ENCODE data around the gene HSPA12B. TPM values are rescaled to one million over a fixed set of nuclear protein-coding genes. Genes with fewer than 3 reads are reported as not detected.

The HSPA12B gene
- total RNA-seq, 2 donors from 2014 or later, result 3.9 to 9.4 TPM

DNA sequence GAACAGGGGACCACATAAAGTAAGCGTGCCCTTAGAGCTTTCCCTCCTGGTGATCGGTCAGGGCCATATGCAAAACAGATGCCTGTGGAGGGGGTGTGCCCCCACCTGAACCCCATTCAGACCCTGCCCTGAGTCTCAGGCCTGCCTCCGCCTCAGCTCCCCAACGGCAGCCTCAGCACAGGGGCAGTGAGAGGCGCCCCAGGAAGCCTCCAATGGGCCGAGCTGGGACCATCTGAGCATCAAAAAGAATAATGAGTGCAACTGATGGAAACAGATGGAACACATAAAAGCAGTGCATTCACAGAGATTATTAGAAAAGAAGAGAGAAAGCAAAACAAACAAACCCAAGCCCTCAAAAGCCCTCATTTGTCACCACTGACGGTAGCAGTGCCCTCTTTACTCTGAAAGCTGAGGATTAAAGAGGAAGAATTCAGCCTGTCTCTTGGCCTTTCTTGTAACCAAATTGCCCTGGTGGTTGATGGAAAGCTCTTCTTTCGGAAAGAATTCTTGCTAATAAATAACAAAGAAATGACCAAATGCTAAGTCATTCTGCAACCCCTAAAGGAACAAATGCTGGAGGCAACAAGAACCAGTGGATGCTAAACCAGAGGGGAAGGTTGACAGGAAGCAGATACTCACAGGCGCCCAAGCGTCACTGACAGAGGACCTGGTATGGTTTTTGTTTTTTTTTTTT is 28.3 kb downstream of the HSPA12B start:
- 61% methylated on average over 10 of the region's 10 CpGs for WGBS
- H3K4me1 ChIP-seq (replicated peaks), result no peaks in the 10 kb centered on the region

DNA sequence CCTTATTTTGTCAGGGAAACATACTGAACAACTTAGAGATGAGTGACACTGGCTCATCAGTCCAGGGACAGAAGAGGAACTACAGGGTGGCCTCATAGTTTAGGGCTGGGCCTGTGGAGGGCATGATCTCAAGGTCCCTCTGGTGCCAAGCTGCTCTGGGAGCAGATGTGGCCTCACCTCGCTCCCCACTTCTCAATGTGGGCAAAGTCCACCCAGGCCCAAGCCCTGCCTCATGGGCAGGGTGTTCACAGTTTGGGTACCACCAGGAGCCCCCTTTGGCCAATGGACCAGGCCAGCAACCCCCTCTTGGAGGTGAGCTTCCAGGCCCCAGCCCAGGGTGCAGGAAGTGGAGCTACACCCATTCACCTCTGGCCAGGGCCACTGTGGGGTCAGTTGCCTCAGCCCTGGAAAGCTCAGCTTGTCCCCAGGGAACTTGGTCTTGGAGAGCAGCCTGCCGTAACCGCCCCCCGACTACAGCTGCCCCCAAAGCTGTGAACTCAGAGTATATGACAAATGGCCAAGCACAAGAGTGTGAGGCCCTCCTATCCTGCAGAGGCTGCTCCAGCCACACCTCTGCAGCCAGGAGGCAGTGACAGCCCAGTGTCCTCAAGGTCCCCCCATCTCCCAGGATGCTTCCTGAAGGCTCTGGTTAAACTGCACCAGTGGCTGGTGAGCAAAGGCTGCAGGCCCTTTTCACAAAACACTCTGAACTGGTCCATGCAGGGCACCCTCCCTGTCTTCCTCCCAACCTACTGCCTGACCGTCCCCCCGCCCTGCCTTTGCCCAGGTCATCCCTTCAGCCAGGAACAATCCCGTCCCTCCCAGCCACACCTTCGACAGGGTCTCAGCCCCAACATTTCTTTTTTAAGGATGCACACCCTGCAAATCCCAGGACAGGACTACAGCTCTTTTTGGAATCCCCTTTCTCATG is 31.5 kb downstream of the HSPA12B start:
- intact Hi-C loops (cut with DNase I), result no loop called here
- TF ChIP-seq POLR2A (IDR thresholded peaks at IDR 0.05) (no peak), POLR2AphosphoS5 (IDR thresholded peaks at IDR 0.05) (no peak)
- TF ChIP-seq, protein P1, sequence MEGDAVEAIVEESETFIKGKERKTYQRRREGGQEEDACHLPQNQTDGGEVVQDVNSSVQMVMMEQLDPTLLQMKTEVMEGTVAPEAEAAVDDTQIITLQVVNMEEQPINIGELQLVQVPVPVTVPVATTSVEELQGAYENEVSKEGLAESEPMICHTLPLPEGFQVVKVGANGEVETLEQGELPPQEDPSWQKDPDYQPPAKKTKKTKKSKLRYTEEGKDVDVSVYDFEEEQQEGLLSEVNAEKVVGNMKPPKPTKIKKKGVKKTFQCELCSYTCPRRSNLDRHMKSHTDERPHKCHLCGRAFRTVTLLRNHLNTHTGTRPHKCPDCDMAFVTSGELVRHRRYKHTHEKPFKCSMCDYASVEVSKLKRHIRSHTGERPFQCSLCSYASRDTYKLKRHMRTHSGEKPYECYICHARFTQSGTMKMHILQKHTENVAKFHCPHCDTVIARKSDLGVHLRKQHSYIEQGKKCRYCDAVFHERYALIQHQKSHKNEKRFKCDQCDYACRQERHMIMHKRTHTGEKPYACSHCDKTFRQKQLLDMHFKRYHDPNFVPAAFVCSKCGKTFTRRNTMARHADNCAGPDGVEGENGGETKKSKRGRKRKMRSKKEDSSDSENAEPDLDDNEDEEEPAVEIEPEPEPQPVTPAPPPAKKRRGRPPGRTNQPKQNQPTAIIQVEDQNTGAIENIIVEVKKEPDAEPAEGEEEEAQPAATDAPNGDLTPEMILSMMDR (IDR thresholded peaks at IDR 0.05), result no peak
- Histone ChIP-seq H3K4me1 (replicated peaks) (no peaks in the 10 kb centered on the region), H3K4me3 (no peak overlapping the region), H3K27ac (no peak overlapping the region), H3K27me3 (replicated peaks; ENCODE audit: insufficient read depth) (no peaks in the 10 kb centered on the region), H3K9me3 (no peaks in the 10 kb centered on the region), H3K36me3 (no peaks in the 10 kb centered on the region)
- no peak for DNase-seq (ENCODE audit: low spot score)
- 89% methylated on average over 8 of the region's 8 CpGs for WGBS

More for the DNA sequence above, 28.3 kb downstream of the HSPA12B start:
- DNase-seq (ENCODE audit: low spot score), result no peak
- TF ChIP-seq POLR2A (IDR thresholded peaks at IDR 0.05) (no peak), POLR2AphosphoS5 (IDR thresholded peaks at IDR 0.05) (no peak)
- TF ChIP-seq, protein P1 (IDR thresholded peaks at IDR 0.05), result no peak
- H3K36me3 ChIP-seq, result no peaks in the 10 kb centered on the region
- no peak overlapping the region for H3K27ac ChIP-seq
- H3K4me3 ChIP-seq, result no peak overlapping the region
- no peaks in the 10 kb centered on the region for H3K9me3 ChIP-seq
- no peaks in the 10 kb centered on the region for H3K27me3 ChIP-seq (replicated peaks; ENCODE audit: insufficient read depth)
- intact Hi-C loops (cut with DNase I), result no loop called here

DNA sequence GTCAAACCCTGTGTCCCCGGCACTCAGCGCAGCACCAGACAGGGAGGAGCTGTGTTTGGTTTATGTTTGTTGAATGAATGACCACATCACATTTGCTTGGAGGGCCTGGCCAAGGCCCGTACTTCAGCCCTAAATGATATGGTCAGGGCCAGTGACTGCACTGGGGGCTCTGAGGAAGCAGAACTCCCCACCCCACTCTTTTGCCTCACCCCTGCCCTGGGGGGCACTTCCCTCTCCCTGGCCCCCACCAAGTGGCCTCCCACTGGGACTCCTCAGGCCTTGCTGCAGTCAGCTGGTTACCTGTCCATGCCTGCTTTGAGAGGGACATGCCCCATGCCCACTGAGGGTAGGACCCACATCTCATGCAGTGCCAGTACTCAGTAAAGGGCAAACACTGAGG is 32.2 kb downstream of the HSPA12B start:
- H3K27ac ChIP-seq, result no peak overlapping the region
- DNase-seq (ENCODE audit: low spot score), result no peak
- no peaks in the 10 kb centered on the region for H3K36me3 ChIP-seq
- TF ChIP-seq, protein P1 (IDR thresholded peaks at IDR 0.05), result no peak
- TF ChIP-seq POLR2AphosphoS5 (IDR thresholded peaks at IDR 0.05) (no peak), POLR2A (IDR thresholded peaks at IDR 0.05) (no peak)
- H3K4me1 ChIP-seq (replicated peaks), result no peaks in the 10 kb centered on the region
- H3K9me3 ChIP-seq, result no peaks in the 10 kb centered on the region
- no peaks in the 10 kb centered on the region for H3K27me3 ChIP-seq (replicated peaks; ENCODE audit: insufficient read depth)
- intact Hi-C loops (cut with DNase I), result loop anchor here (5.0 kb wide), 1 partner anchor 87 kb away; no protein-coding TSS in a partner anchor
- WGBS, result 98% methylated on average over 3 of the region's 3 CpGs
- no peak overlapping the region for H3K4me3 ChIP-seq

DNA sequence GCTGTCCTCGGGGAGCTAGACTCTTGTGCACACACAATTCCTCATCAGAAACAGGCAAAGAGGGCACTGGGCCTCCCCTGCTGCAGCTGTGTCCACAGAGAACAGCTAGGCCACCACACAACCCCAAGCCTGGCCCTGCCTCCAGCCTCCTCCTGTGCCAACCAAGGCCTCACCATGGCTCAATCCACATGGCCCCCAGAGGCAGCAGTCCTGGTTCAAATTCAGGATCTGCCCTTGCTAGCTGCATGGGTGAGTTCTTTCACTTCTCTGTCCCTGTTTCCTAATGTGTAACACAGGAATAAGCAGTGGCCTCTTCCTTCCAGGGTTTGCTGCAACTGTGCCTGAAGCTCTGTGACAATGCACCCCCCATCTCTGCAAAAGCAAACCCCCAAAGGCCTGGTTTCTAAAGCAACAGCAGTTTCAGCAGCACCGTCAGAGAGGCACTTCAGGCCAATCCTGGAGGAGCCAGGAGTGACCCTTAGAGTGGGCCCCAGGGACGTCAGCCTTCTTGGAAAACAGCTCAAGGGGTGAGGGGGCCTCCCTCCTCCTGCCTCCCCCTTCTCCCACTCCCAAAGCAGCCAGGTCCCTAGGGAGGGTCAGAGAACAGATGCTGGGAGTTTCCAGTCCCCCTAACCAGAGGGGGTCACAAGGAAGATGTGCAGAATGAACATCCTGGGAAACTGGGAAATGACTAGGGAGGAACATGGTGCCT is 32.8 kb downstream of the HSPA12B start:
- intact Hi-C loops (cut with DNase I), result loop anchor here (5.0 kb wide), 1 partner anchor 88 kb away; no protein-coding TSS in a partner anchor
- Histone ChIP-seq H3K27me3 (replicated peaks; ENCODE audit: insufficient read depth) (no peaks in the 10 kb centered on the region), H3K27ac (no peak overlapping the region), H3K9me3 (no peaks in the 10 kb centered on the region), H3K4me1 (replicated peaks) (no peaks in the 10 kb centered on the region), H3K36me3 (no peaks in the 10 kb centered on the region), H3K4me3 (no peak overlapping the region)
- TF ChIP-seq, protein P1 (IDR thresholded peaks at IDR 0.05), result no peak
- TF ChIP-seq POLR2AphosphoS5 (IDR thresholded peaks at IDR 0.05) (no peak), POLR2A (IDR thresholded peaks at IDR 0.05) (no peak)
- 70% methylated on average over 3 of the region's 3 CpGs for WGBS
- no peak for DNase-seq (ENCODE audit: low spot score)

Data from prostate gland (tissue), 2 donors.